ENCODE measurements around the gene CTNNBL1.

DNA sequence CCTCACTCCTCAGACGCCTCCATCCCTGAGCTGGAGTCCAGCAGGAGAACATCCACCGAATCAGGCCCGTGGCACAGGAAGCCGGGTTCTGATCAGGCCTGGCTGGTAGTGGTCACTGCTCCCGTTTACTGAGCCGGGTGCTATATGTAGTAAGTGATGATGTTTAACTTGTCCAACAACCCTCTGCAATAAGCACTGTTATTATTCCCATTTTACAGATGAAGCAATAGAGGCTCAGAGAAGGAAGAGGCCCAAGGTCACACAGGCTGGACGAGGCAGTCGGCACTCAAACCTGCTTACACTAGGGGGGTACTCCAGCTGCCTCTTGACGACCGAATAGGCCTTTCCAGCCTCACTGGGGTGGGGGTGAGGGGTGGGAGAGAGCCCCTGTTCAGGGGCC is 194.8 kb downstream of the CTNNBL1 start:
- TF ChIP-seq POLR2A (IDR thresholded peaks at IDR 0.05; ENCODE audit: low read length) (no peak), GATA1 (IDR thresholded peaks at IDR 0.05; ENCODE audit: low read depth, low read length) (no peak)

Data from erythroblast (primary cell).